H1 (cell line): ENCODE measurements around the gene MYO9A. TPM values are rescaled to one million over a fixed set of nuclear protein-coding genes. Genes with fewer than 3 reads are reported as not detected.

ENCODE experiments used
- CTCF ChIA-PET: fragments of 300-600 bp; sonication (Branson Sonifier 250); formaldehyde crosslinking; loops from one replicate; lab custom pipeline; 2021; ENCODE audit not compliant: partially characterized antibody; lab: Charles Lee
- POLR2A ChIA-PET: fragments of 300-600 bp; sonication (Branson Sonifier 250); formaldehyde crosslinking; loops from one replicate; lab custom pipeline; 2021; ENCODE audit warnings: inconsistent platforms; ENCODE audit not compliant: partially characterized antibody; lab: Charles Lee
- DNase-seq, 2 experiments: peaks; one replicate each; pipeline versions ENCODE4 v3.0.0 to v3.0.0-alpha.2; 2010 to 2022; ENCODE audit warnings: low spot score in 2 of 2, low read depth in 1 of 2, mixed read lengths in 1 of 2
- FAIRE-seq: peaks from 2 replicates; lab custom pipeline; 2011; peaks lifted over from hg19 to GRCh38; lab: Jason Lieb, UNC
- H2AFZ ChIP-seq: 2 replicates; pipeline ENCODE4 v1.8.1; 2012; ENCODE audit warnings: low read length, inconsistent platforms
- H2AK5ac ChIP-seq: 2 replicates; pipeline ENCODE4 v1.6.1; 2013; ENCODE audit warnings: low read depth, low read length
- H2BK120ac ChIP-seq: replicated peaks from 2 replicates; pipeline ENCODE3; 2013; ENCODE audit warnings: low read depth, low read length, inconsistent platforms
- H2BK12ac ChIP-seq: 2 replicates; pipeline ENCODE4 v1.6.1; 2013; ENCODE audit warnings: low read depth, low read length
- H2BK15ac ChIP-seq: 2 replicates; pipeline ENCODE4 v1.6.1; 2013; ENCODE audit warnings: low read length
- H2BK20ac ChIP-seq: 2 replicates; pipeline ENCODE4 v1.6.1; 2013; ENCODE audit warnings: low read length
- H2BK5ac ChIP-seq: 2 replicates; pipeline ENCODE4 v1.6.1; 2013; ENCODE audit warnings: low read depth, low read length
- H3K14ac ChIP-seq: 2 replicates; pipeline ENCODE4 v1.6.1; 2013; ENCODE audit warnings: inconsistent platforms; ENCODE audit not compliant: insufficient read length
- H3K18ac ChIP-seq: 2 replicates; pipeline ENCODE4 v1.6.1; 2013; ENCODE audit warnings: low read length; ENCODE audit errors: extremely low read depth
- H3K23ac ChIP-seq: 2 replicates; pipeline ENCODE4 v1.6.1; 2013; ENCODE audit warnings: inconsistent platforms; ENCODE audit not compliant: insufficient read length
- H3K23me2 ChIP-seq: 2 replicates; pipeline ENCODE4 v1.6.1; 2013; ENCODE audit warnings: low read depth, low read length
- H3K27ac ChIP-seq: 2 replicates; pipeline ENCODE4 v1.6.1; 2011; ENCODE audit warnings: low read depth, low read length, inconsistent platforms
- H3K27me3 ChIP-seq, 4 experiments: replicated peaks in 1 of 4; 1 replicate in 1 of 4; 2 replicates in 3 of 4; pipeline versions ENCODE4 v1.6.1 to v1.8.1; 2011 to 2013; ENCODE audit warnings: low read length in 3 of 4, mild to moderate bottlenecking in 3 of 4, inconsistent platforms in 2 of 4, mixed read lengths in 2 of 4, moderate library complexity in 1 of 4; ENCODE audit not compliant: control insufficient read depth in 3 of 4, insufficient read depth in 3 of 4; ENCODE audit errors: extremely low read depth in 1 of 4
- H3K36me3 ChIP-seq, 4 experiments: 2 replicates each; pipeline versions ENCODE4 v1.6.1 to v1.8.1; 2011 to 2013; ENCODE audit warnings: mild to moderate bottlenecking in 4 of 4, low read length in 3 of 4, moderate library complexity in 2 of 4, control low read depth in 1 of 4, inconsistent platforms in 1 of 4; ENCODE audit not compliant: insufficient read depth in 4 of 4, control insufficient read depth in 2 of 4
- H3K4ac ChIP-seq: replicated peaks from 2 replicates; pipeline ENCODE3; 2013; ENCODE audit warnings: low read length, low read depth, mixed read lengths, inconsistent platforms; ENCODE audit not compliant: insufficient read length
- H3K4me1 ChIP-seq, 4 experiments: replicated peaks in 1 of 4; 1 replicate in 1 of 4; 2 replicates in 3 of 4; pipeline versions ENCODE4 v1.6.1 to v1.8.1; 2011 to 2013; ENCODE audit warnings: low read length in 3 of 4, inconsistent platforms in 2 of 4, mixed read lengths in 1 of 4; ENCODE audit not compliant: insufficient read depth in 4 of 4, control insufficient read depth in 3 of 4
- H3K4me2 ChIP-seq, 2 experiments: 2 replicates each; pipeline versions ENCODE4 v1.6.1 to v1.8.1; 2011 to 2013; ENCODE audit warnings: low read depth in 2 of 2, low read length in 2 of 2, control low read depth in 1 of 2, inconsistent platforms in 1 of 2, mild to moderate bottlenecking in 1 of 2; ENCODE audit not compliant: insufficient read depth in 1 of 2
- H3K4me3 ChIP-seq, 4 experiments: fragments of 200-600, 300-600 bp in 1 of 4; sonication (generic), shearing (Covaris generic), sonication (Bioruptor Twin) in 1 of 4; 2 replicates each; pipeline versions ENCODE4 v1.5.1 to v1.8.1; 2011 to 2016; ENCODE audit warnings: low read length in 4 of 4, low read depth in 3 of 4, control low read depth in 2 of 4, inconsistent platforms in 2 of 4, mild to moderate bottlenecking in 2 of 4, mixed read lengths in 1 of 4, moderate library complexity in 1 of 4; ENCODE audit not compliant: insufficient read depth in 2 of 4; ENCODE audit errors: extremely low read depth in 1 of 4
- H3K56ac ChIP-seq: replicated peaks from 2 replicates; pipeline ENCODE3; 2013; ENCODE audit warnings: low read depth, mild to moderate bottlenecking, mixed read lengths, low read length, inconsistent platforms; ENCODE audit not compliant: insufficient read length
- H3K79me1 ChIP-seq: 2 replicates; pipeline ENCODE4 v1.6.1; 2013; ENCODE audit warnings: low read depth, low read length, control low read depth
- H3K79me2 ChIP-seq, 2 experiments: 2 replicates each; pipeline versions ENCODE4 v1.6.1 to v1.8.1; 2012 to 2013; ENCODE audit warnings: low read length in 2 of 2, mild to moderate bottlenecking in 2 of 2, inconsistent platforms in 1 of 2; ENCODE audit not compliant: insufficient read depth in 2 of 2, control insufficient read depth in 1 of 2
- H3K9ac ChIP-seq, 4 experiments: replicated peaks in 1 of 4; 1 replicate in 1 of 4; 2 replicates in 3 of 4; pipeline versions ENCODE4 v1.6.1 to v1.8.1; 2011 to 2013; ENCODE audit warnings: low read depth in 3 of 4, low read length in 3 of 4, control low read depth in 2 of 4, mild to moderate bottlenecking in 2 of 4, moderate library complexity in 2 of 4, inconsistent platforms in 1 of 4; ENCODE audit errors: extremely low read depth in 1 of 4
- H3K9me3 ChIP-seq, 2 experiments: 2 replicates each; pipeline versions ENCODE4 v1.6.1 to v1.8.1; 2012 to 2013; ENCODE audit warnings: mild to moderate bottlenecking in 2 of 2, moderate library complexity in 2 of 2, control low read depth in 1 of 2, inconsistent platforms in 1 of 2, low read depth in 1 of 2, low read length in 1 of 2, mixed read lengths in 1 of 2; ENCODE audit not compliant: insufficient read depth in 2 of 2
- H4K20me1 ChIP-seq, 2 experiments: replicated peaks in 1 of 2; 2 replicates each; pipeline versions ENCODE3 to v1.8.1; 2011 to 2013; ENCODE audit warnings: inconsistent platforms in 2 of 2, low read length in 2 of 2, mild to moderate bottlenecking in 1 of 2; ENCODE audit not compliant: insufficient read depth in 2 of 2, control insufficient read depth in 1 of 2
- H4K5ac ChIP-seq: 2 replicates; pipeline ENCODE4 v1.6.1; 2013; ENCODE audit warnings: low read length, low read depth, mixed read lengths, inconsistent platforms; ENCODE audit not compliant: insufficient read length
- H4K8ac ChIP-seq: 2 replicates; pipeline ENCODE4 v1.8.0; 2013; ENCODE audit warnings: mild to moderate bottlenecking, moderate library complexity, low read length, inconsistent platforms; ENCODE audit not compliant: insufficient read depth; ENCODE audit errors: extremely low read depth
- H4K91ac ChIP-seq: replicated peaks from 2 replicates; pipeline ENCODE3; 2013; ENCODE audit warnings: low read length, mixed read lengths, inconsistent platforms; ENCODE audit not compliant: insufficient read length
- ASH2L ChIP-seq: fragments of 200-600, 300-600 bp; sonication (generic); IDR thresholded peaks from one replicate; pipeline ENCODE4 v1.7.1; 2017; ENCODE audit warnings: low read length
- BRCA1 ChIP-seq: IDR thresholded peaks from 2 replicates; pipeline ENCODE4 v1.6.1; 2012; ENCODE audit warnings: low read depth, low read length, improper control_type of control experiment
- CEBPB ChIP-seq: IDR thresholded peaks from 2 replicates; pipeline ENCODE4 v1.6.1; 2012; ENCODE audit warnings: low read depth, low read length
- FOSL1 ChIP-seq: IDR thresholded peaks from 2 replicates; pipeline ENCODE4 v1.6.1; 2011; ENCODE audit warnings: mild to moderate bottlenecking, low read depth, low read length, moderate library complexity; ENCODE audit not compliant: insufficient read depth
- GTF2F1 ChIP-seq: IDR thresholded peaks from 2 replicates; pipeline ENCODE4 v1.6.1; 2012; ENCODE audit warnings: low read depth, low read length, improper control_type of control experiment, borderline replicate concordance
- KDM1A ChIP-seq: fragments of 200-600, 300-600 bp; sonication (generic); IDR thresholded peaks from 2 replicates; pipeline ENCODE4 v1.7.1; 2016; ENCODE audit warnings: mild to moderate bottlenecking, low read length, borderline replicate concordance
- KDM4A ChIP-seq: IDR thresholded peaks from one replicate; pipeline ENCODE4 v1.7.1; 2012; ENCODE audit warnings: low read depth, mild to moderate bottlenecking, moderate library complexity, low read length, inconsistent platforms; ENCODE audit not compliant: severe bottlenecking
- NRF1 ChIP-seq: IDR thresholded peaks from 2 replicates; pipeline ENCODE4 v1.6.1; 2011; ENCODE audit warnings: mild to moderate bottlenecking, low read depth, low read length, improper control_type of control experiment
- RBBP5 ChIP-seq: IDR thresholded peaks from 2 replicates; pipeline ENCODE4 v1.7.1; 2012; ENCODE audit warnings: low read depth, mild to moderate bottlenecking, inconsistent platforms, low read length, moderate library complexity, borderline replicate concordance
- WGBS, 2 experiments: shearing (Covaris generic) in 1 of 2; methylation state at CpG; one replicate each; pipeline versions ENCODE4 v1.1.6 to v1.1.7; 2013 to 2015; ENCODE audit warnings: low lambda C conversion rate in 2 of 2, mixed read lengths in 2 of 2, inconsistent platforms in 1 of 2, low coverage in 1 of 2, missing lambda C conversion rate in 1 of 2; ENCODE audit not compliant: insufficient replicate concordance in 2 of 2, insufficient coverage in 1 of 2, insufficient read length in 1 of 2; ENCODE audit errors: extremely low coverage in 1 of 2, missing lambda C conversion rate in 1 of 2; 5-methylcytosine and 5-hydroxymethylcytosine counted together
- polyA plus RNA-seq, 7 experiments: library from polyadenylated mRNA; depleted of rRNA in 3 of 7; stranded (reverse) in 5 of 7; unstranded in 2 of 7; fragments of >200 nt in 5 of 7; fragments of 200-250 nt in 2 of 7; gene quantifications; 1 replicate in 5 of 7; 2 replicates in 1 of 7; 4 replicates in 1 of 7; pipeline versions ENCODE4 v1.2.1 to v1.2.3, GENCODE V29; 2011 to 2013; ENCODE audit warnings: missing spikeins in 2 of 7, mixed read lengths in 2 of 7
- total RNA-seq: library from RNA; stranded (reverse); fragmentation: NEBNext Ultra II Directional; extraction: Animal tissue kit (Norgen Biotek cat#: 25700); gene quantifications from 2 replicates; pipeline ENCODE4 v1.2.1, GENCODE V29; 2021
- TF ChIP-seq, protein P1 (sequence below): IDR thresholded peaks from 2 replicates; pipeline ENCODE4 v1.6.1; 2011; ENCODE audit warnings: low read depth, mild to moderate bottlenecking, low read length; ENCODE audit not compliant: insufficient read depth

The MYO9A gene
- total and polyA plus RNA-seq, 2 of the 8 experiments (the other 6 are each of a cell fraction or from before 2014, with no cell fraction given): 3.9 to 26.0 TPM

DNA sequence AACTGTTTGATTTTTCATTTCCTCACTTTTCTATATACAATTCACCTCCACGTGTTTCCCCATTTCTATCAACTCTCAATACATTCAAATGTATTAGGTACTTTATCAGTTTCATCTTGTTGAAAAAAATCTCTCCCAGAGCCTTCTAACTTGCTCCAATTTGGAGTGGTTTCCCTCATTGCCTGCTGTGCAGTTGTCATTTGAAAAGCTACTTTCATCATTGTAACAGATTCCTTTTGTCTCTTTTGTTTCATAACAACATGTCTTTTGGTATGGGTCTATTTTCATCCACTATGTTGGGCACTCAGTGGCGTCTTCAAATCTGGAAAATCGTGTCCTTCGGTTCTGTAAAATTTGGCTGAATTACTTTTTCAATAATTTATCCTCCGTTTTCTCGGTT, 232.6 kb downstream of the MYO9A start:
- Histone ChIP-seq H3K18ac (no peak overlapping the region), H3K9ac (no peak overlapping the region), H2BK5ac (no peak overlapping the region), H3K4me1 (peaks cover 0 to 9% (median 0%) of the 10 kb centered on the region in 4 experiments; a peak in 2 of 7 replicates), H2BK15ac (no peak overlapping the region), H2AFZ (no peak overlapping the region), H3K56ac (no peak overlapping the region), H4K5ac (no peak overlapping the region), H3K23ac (no peak overlapping the region), H3K27ac (no peak overlapping the region), H3K36me3 (0 out of 8 replicates have a peak, but pooled peaks cover 0 to 3% (median 0%) of the 10 kb centered on the region in 4 experiments), H3K4me3 (0 out of 8 replicates have a peak overlapping the region, but pooled peaks of 1 of the 4 experiments have one; percentile 0), H2BK12ac (no peak overlapping the region; the same call in 1 of the 2 replicates), H2AK5ac (no peak overlapping the region), H3K79me1 (no peaks in the 10 kb centered on the region), H2BK20ac (no peak overlapping the region), H3K14ac (no peak overlapping the region), H3K27me3 (no peaks in the 10 kb centered on the region), H2BK120ac (no peak overlapping the region), H3K4ac (no peak overlapping the region), H4K91ac (no peak overlapping the region), H4K20me1 (no peaks in the 10 kb centered on the region), H3K23me2 (no peaks in the 10 kb centered on the region), H3K79me2 (no peaks in the 10 kb centered on the region), H4K8ac (no peak overlapping the region), H3K4me2 (no peak overlapping the region), H3K9me3 (no peaks in the 10 kb centered on the region)
- ChIA-PET POLR2A (no interaction called here), CTCF (no interaction called here)
- FAIRE-seq (peak; percentile 19), DNase-seq (no peak)
- WGBS, 2 experiments: 73% methylated on average over 6 of the region's 6 CpGs; no CpG with 5 or more reads in 1 of the 2 experiments
- TF ChIP-seq KDM4A (no peak), RBBP5 (no peak), BRCA1 (no peak), NRF1 (no peak), GTF2F1 (no peak), FOSL1 (no peak), CEBPB (no peak), KDM1A (no peak), ASH2L (no peak)
- TF ChIP-seq, protein P1, sequence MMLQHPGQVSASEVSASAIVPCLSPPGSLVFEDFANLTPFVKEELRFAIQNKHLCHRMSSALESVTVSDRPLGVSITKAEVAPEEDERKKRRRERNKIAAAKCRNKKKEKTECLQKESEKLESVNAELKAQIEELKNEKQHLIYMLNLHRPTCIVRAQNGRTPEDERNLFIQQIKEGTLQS: no peak
